Activated T-helper 1 cell treated with anti-CD3 and anti-CD28 coated beads, Interleukin-2, amount 50 U/mL, for 16 hours (primary cell): ENCODE results near the gene IL24.
"Not testable (repeated sequence)": the region's sequence is repeated elsewhere in the genome, so short reads cannot be mapped to it uniquely, and the experiment has no call there.

Source experiments
- DNase-seq, 2 donors: peaks; one replicate each; pipeline ENCODE4 v3.0.0-alpha.2; 2020; ENCODE audit warnings: low read depth in 1 of 2, low spot score in 1 of 2

The IL24 gene

GRCh38 chr1:206923961-206924557 lies 26.8 kb downstream of the IL24 start:
- DNase-seq = not testable (repeated sequence)

DNA sequence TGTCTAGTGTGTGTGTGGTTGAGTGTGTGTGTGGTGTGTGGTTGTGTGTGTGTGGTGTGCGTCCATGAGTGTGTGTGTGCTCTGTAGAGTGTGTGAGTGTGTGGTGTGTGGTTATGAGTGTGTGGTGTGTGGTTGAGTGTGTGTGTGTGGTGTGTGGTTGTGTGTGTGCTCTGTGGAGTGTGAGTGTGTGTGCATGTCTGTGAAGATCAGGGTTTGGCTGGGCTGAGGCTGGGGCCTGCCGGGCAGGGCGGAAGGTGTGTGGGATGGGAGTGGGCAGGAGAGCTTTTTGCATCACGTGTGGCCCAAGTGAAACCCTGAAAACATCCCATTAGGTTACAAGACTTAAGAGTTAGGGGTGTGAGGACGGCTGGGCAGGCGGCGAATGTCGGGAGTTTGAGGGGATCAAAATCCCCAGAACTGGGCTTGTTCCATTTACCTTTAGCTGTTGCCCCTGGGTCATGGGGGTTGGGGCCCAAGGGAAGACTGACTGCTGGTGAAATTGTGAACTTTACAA lies 27.4 kb downstream of the IL24 start:
- DNase-seq = no peak

DNA sequence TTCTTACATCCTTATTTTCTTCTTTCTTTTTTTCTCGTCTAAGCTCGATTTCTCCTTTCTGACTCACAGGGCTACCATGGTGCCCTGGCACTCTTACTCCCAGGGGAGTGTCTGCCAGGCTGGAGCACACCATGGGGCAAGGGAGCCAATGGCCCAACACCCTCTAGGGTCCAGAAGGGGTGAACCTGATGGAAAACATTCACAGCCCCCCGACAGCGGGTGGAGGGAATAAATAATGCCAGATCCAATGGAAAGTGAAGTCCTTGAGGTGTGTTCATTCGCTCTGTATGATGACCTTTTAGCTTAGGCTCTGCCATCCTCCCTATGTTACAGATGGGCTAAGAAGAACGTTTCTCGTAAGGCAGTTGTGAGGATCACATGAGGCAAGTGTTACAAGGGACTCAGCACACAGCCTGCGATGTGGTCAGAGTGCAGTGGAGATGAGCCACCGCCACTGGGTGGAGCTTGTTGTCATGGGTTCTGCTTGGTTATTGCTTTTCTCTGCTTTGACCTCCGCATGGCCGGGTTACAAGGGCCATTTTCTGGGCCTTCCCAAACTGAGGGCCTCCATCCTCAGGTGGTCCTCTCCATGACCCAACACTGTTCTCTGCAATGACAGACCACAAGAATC lies 28.0 kb downstream of the IL24 start:
- DNase-seq = peak in 1 of 2 donors; percentile 18

- DNase-seq = no peak
Observed at GRCh38 chr1:206926286-206926685, 29.0 kb downstream of the IL24 start.

GRCh38 chr1:206929524-206929923 lies 32.3 kb downstream of the IL24 start:
- no peak for DNase-seq

GRCh38 chr1:206930210-206930798 lies 33.1 kb downstream of the IL24 start:
- no peak for DNase-seq

DNA sequence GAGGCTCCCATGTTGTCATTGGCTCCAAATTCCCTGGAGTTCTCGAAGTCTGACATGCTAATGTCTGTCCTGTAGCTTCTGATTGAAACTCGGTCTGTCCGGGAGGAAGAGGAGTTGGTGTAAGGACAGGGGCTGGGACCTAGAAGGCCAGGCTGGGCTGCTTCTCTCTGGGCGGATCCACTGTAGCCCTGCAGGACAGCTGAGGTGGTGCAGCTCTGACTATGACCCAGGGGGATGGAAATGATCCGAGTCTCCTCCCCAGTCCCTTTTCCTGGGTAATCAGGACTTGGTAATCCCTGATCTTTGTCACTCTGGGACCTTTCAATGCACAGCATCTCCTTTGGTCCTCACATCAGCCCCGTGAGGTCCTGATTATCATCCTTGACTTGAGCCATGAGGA lies 34.5 kb downstream of the IL24 start:
- DNase-seq = no peak

DNA sequence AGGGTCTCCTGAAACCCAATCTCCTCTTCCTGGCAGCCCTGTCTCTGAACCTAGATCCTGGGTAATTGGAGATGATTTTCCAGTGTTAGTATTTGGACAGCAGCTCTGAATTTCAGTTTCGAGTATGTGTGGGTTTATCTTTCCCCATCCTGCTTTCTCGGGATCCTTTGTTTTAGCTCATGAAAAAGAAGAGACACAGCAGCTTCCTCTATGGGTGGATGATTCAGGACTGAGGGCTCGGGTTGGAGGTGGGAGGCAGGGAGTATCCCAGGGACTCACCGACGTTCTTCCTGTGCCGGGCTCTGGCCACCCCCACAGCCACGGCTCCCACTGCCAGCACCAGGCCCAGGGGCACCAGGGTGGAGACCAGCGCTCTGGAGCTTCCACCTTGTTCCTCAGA lies 34.9 kb downstream of the IL24 start:
- no peak for DNase-seq

GRCh38 chr1:206933333-206933945 lies 36.2 kb downstream of the IL24 start:
- peak; percentile 58 for DNase-seq

- no peak for DNase-seq
Observed at GRCh38 chr1:206935491-206936067, 38.3 kb downstream of the IL24 start.

GRCh38 chr1:206937425-206937824 lies 40.2 kb downstream of the IL24 start:
- no peak for DNase-seq

GRCh38 chr1:206939131-206939530 lies 41.9 kb downstream of the IL24 start:
- DNase-seq = no peak

GRCh38 chr1:206939841-206940587 lies 42.8 kb downstream of the IL24 start:
- DNase-seq = no peak

- DNase-seq = no peak
Observed at GRCh38 chr1:206940588-206940936, 43.3 kb downstream of the IL24 start.

DNA sequence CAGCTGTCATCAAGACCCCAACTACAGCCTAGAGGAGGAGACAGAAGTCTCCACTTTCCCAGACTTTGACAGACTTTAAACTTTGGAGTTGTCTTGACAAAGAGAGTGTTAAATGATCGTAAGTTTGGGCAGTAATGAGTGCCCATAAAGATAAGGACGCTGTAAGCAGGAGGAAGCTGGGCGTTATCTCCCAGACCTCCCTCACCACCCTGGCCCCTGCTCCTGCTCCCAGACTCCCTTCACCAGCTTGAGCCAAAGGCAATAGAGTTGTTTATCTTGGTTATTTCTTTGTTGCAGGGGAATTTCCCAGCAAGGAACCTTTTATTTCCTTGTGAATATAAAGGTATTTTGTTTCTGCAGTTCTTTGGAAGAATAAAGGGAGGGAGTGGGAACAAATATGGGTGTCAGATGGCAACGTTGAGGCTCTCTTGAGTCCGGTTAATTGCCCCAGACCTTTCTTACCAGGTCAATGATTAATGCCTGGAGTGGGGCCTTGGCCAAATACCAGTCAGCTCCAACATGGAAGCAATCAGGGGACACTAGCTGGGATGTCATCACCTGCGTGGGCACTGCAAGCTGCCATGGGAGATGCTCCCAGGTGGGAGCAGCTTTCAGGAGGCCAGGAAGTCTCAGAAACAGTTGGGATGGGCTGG lies 44.6 kb downstream of the IL24 start:
- DNase-seq = no peak

DNA sequence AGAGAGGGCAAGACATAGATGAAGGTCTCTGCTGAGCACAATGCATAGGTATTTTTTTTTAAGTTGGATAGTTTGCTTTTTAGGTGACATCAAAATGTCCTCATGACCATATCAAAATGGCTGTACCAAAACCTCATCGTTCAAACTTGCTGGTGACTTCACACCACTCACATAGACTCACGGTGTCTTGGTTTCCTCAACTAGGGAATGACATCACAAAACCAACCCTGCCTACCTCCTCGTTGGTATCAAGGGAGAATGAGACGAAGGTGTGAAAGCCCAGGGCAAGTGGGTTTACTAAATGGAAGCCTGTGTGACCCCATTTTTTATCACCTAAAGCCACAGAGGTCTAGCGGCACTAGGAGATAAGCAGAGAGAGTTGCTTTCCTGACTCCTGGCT lies 47.5 kb downstream of the IL24 start:
- no peak for DNase-seq

DNA sequence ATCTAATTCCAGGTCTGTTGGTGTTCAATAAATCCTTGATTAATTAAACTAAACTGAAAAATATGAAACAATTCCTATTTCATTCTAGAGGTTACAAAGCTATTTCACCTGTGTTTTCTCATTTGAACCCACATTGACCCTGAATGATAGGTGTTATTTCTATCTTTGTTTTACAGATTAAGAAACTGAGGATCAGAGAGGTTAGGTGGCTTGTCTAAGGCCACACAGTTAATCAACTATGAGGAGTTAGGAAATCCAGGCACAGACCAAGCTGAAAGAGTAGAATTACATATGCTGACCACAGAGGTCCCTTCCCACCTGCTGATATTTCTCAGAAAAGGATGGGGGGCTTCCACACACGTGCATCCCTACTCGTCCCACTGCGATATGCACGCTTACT lies 48.5 kb downstream of the IL24 start:
- DNase-seq = no peak

GRCh38 chr1:206946261-206946660 lies 49.0 kb downstream of the IL24 start, which contains the start of gene PIGR:
Gene PIGR (minus strand): TSS chr1:206946466. CDS start chr1:206940531, 5,935 bp downstream.
- no peak for DNase-seq

DNA sequence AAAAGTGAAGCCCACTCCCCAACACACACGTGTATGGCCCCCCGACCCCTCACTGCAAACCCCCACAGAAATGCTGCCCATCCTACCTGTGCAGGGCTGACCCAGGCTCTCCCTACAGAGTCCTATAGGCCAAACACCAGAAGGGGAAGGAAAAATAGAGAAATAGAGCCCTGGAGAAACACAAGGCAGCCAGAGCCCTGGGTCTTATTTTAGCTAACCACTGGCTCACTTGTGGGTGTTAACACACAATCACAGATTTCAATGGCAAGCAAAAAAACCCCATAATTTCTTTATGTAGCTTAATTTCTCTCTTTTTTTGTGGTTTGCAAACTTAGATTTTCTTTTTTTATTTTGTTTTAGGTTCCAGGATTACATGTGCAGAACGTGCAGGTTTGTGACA lies 50.0 kb downstream of the IL24 start:
- DNase-seq = no peak

DNA sequence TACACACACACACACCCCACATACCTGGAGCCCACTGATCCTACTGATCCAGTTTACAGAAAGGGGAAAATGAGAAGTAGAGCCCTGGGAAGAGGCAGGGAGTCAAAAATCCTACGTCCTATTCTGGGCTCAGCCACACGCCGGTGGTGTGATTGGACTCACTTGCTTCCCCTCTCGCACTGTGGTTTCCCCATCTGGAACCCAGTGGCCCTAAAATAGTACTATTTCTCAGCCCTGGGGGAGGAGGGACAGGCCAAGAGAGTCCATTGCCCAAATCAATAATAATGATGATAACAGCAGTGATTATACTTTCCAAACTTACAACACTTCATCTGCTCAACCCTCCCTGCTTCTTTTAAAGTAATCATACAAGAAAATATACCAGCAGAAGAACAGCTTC lies 52.0 kb downstream of the IL24 start:
- no peak for DNase-seq

DNA sequence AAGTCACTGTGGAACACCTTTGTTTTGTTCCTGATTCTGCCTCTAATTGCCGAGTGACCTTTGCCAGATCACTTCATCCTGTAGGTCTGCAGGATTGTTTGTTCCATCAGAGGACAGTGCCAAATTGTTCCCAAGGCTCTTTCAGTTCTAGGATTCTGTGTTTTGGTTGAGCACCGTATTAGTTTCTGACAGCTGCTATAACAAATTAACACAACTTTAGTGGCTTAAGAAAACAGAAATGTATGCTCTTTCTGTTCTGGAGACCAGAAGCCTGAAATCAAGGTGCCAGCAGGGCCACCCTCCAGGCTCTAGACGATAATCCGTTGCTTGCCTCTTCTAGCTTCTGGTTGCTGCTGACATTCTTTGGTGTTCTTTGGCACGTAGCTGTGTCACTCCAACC lies 52.4 kb downstream of the IL24 start:
- no peak for DNase-seq
